GM19025 (cell line): ENCODE results near the gene CUL1.

ENCODE experiments used
- ATAC-seq: cut with Tn5 transposase; IDR thresholded peaks from one replicate; pipeline ENCODE4 v1.9.1; 2021; ENCODE audit warnings: mild to moderate bottlenecking, low read depth, moderate library complexity; ENCODE audit not compliant: unreplicated experiment

CUL1 gene

GRCh38 chr7:148715027-148715426, 16.3 kb downstream of the CUL1 start:
- no peak for ATAC-seq

- no peak for ATAC-seq
Measured at GRCh38 chr7:148717266-148717793, 18.6 kb downstream of the CUL1 start.

GRCh38 chr7:148718431-148718830, 19.7 kb downstream of the CUL1 start:
- no peak for ATAC-seq

GRCh38 chr7:148719753-148720152, 21.1 kb downstream of the CUL1 start:
- no peak for ATAC-seq

GRCh38 chr7:148720472-148720871, 21.8 kb downstream of the CUL1 start:
- no peak for ATAC-seq

GRCh38 chr7:148721390-148721789, 22.7 kb downstream of the CUL1 start:
- no peak for ATAC-seq

- ATAC-seq: no peak
Measured at GRCh38 chr7:148722340-148723165, 23.9 kb downstream of the CUL1 start.

- no peak for ATAC-seq
Measured at GRCh38 chr7:148723166-148723559, 24.5 kb downstream of the CUL1 start.

- no peak for ATAC-seq
Measured at GRCh38 chr7:148723846-148724245, 25.1 kb downstream of the CUL1 start.

GRCh38 chr7:148726385-148726784, 27.7 kb downstream of the CUL1 start:
- ATAC-seq: no peak

- ATAC-seq: no peak
Measured at GRCh38 chr7:148727501-148728278, 29.0 kb downstream of the CUL1 start.

GRCh38 chr7:148729984-148730733, 31.5 kb downstream of the CUL1 start:
- ATAC-seq: no peak

- ATAC-seq: no peak
Measured at GRCh38 chr7:148732862-148733261, 34.2 kb downstream of the CUL1 start.

GRCh38 chr7:148733496-148733895, 34.8 kb downstream of the CUL1 start:
- ATAC-seq: no peak

- no peak for ATAC-seq
Measured at GRCh38 chr7:148735141-148735540, 36.4 kb downstream of the CUL1 start.

- no peak for ATAC-seq
Measured at GRCh38 chr7:148735967-148736366, 37.3 kb downstream of the CUL1 start.

GRCh38 chr7:148738737-148739535, 40.2 kb downstream of the CUL1 start:
- no peak for ATAC-seq

- no peak for ATAC-seq
Measured at GRCh38 chr7:148746135-148746534, 47.4 kb downstream of the CUL1 start.

- no peak for ATAC-seq
Measured at GRCh38 chr7:148747274-148747673, 48.6 kb downstream of the CUL1 start.
